ENCODE measurements around the gene CAP2.

- TF ChIP-seq, protein P1, sequence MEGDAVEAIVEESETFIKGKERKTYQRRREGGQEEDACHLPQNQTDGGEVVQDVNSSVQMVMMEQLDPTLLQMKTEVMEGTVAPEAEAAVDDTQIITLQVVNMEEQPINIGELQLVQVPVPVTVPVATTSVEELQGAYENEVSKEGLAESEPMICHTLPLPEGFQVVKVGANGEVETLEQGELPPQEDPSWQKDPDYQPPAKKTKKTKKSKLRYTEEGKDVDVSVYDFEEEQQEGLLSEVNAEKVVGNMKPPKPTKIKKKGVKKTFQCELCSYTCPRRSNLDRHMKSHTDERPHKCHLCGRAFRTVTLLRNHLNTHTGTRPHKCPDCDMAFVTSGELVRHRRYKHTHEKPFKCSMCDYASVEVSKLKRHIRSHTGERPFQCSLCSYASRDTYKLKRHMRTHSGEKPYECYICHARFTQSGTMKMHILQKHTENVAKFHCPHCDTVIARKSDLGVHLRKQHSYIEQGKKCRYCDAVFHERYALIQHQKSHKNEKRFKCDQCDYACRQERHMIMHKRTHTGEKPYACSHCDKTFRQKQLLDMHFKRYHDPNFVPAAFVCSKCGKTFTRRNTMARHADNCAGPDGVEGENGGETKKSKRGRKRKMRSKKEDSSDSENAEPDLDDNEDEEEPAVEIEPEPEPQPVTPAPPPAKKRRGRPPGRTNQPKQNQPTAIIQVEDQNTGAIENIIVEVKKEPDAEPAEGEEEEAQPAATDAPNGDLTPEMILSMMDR (IDR thresholded peaks at IDR 0.05; ENCODE audit: insufficient read depth, low read length) = no peak
- TF ChIP-seq SPI1 (IDR thresholded peaks at IDR 0.05; ENCODE audit: borderline replicate concordance, low read depth) = no peak
- no peak for TF ChIP-seq POLR2AphosphoS5 (IDR thresholded peaks at IDR 0.05; ENCODE audit: low read depth)
- TF ChIP-seq GABPA (IDR thresholded peaks at IDR 0.05; ENCODE audit: low read depth) = no peak
These were observed 89.3 kb downstream of the CAP2 start for GRCh38 chr6:17482711-17483110.

Data from HL-60 (cell line).